Transverse colon (tissue), 3 donors: ENCODE results near the gene AEBP2.

Experiments used
- EP300 ChIP-seq: sonication (generic); formaldehyde crosslinking; IDR thresholded peaks from one replicate; pipeline ENCODE4 v1.6.1; 2017; ENCODE audit warnings: antibody characterized with exemption, low read depth
- POLR2A ChIP-seq: fragments of 450-650 bp; IDR thresholded peaks from one replicate; pipeline ENCODE4 v1.6.1; 2016; ENCODE audit warnings: antibody characterized with exemption, mild to moderate bottlenecking, moderate library complexity
- TF ChIP-seq, protein P1 (sequence below), 5 experiments: fragments of 200-600 bp in 3 of 5; fragments of 450-650 bp in 2 of 5; sonication (generic) in 3 of 5; IDR thresholded peaks; 1 replicate in 2 of 5; 2 replicates in 3 of 5; pipeline ENCODE4 v1.5.1; 2016 to 2017; ENCODE audit warnings: antibody characterized with exemption in 5 of 5, inconsistent platforms in 3 of 5, mild to moderate bottlenecking in 2 of 5, moderate library complexity in 1 of 5

DNA sequence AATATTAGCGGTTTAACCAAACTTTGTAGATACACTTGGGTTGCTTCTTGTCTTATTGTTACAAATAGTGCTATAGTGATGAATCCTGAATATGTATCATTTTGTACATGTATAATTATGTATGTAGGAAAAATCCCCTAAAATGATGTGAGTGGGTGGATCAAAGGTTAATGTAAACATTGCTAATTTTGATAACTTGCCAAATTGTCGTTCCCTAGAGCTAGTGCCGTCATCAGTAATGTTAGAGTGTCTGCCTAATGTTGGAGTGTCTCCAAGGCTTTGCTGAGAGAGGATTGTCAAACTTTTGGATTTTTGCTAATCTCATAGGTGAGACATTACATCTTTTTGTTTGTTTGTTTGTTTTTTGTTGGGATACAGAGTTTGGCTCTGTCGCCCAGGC is 44.4 kb downstream of the AEBP2 start:
- TF ChIP-seq, protein P1, sequence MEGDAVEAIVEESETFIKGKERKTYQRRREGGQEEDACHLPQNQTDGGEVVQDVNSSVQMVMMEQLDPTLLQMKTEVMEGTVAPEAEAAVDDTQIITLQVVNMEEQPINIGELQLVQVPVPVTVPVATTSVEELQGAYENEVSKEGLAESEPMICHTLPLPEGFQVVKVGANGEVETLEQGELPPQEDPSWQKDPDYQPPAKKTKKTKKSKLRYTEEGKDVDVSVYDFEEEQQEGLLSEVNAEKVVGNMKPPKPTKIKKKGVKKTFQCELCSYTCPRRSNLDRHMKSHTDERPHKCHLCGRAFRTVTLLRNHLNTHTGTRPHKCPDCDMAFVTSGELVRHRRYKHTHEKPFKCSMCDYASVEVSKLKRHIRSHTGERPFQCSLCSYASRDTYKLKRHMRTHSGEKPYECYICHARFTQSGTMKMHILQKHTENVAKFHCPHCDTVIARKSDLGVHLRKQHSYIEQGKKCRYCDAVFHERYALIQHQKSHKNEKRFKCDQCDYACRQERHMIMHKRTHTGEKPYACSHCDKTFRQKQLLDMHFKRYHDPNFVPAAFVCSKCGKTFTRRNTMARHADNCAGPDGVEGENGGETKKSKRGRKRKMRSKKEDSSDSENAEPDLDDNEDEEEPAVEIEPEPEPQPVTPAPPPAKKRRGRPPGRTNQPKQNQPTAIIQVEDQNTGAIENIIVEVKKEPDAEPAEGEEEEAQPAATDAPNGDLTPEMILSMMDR (IDR thresholded peaks at IDR 0.05) = no peak
- no peak for TF ChIP-seq EP300
- no peak for TF ChIP-seq POLR2A
